ENCODE measurements around the gene DERL3. TPM values are rescaled to one million over a fixed set of nuclear protein-coding genes. Genes with fewer than 3 reads are reported as not detected.

DERL3 gene
- total RNA-seq, 1 donor from 2014 or later = 1.1 TPM

DNA sequence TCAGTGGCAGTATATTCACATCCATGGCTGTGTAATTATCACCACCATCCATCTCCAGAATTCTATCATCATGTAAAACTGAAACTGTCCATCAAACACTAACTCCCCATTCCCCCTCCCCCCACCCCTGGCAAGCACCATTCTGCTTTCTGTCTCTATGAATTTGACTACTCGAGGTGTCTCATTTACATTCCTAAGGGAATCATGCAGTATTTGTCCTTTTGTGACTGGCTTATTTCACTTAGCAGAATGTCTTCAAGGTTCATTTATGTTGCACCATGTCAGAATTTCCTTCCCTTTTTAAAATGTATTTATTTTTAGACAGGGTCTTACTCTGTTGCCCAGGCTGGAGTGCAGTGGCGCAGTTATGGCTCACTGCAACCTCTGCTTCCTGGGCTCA is 20.3 kb downstream of the DERL3 start:
- peaks cover 6% of the 10 kb centered on the region for H3K27me3 Mint-ChIP-seq (ENCODE audit: insufficient read depth, low read depth)
- no peaks in the 10 kb centered on the region for H3K79me2 ChIP-seq (ENCODE audit: low read depth)

DNA sequence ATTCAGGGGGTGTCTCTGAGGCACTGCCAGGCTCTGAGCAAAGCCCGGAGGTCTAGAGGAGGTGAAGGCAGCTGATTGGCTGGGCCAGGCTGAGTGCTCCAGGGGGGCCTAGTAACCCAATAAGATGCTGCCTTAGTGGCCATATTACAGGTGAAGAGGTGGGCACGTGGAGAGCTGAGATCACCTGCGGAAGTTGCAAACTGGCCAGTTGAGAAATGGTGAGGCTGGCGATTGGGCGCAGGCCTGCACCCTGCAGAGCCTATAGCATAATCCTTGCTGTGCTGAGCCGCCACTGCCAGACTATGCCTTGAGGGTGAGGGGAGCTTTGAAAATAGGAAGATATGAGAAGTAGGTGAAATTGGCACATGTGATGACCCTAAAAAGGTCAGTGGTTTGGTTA is 21.7 kb downstream of the DERL3 start:
- Mint-ChIP-seq H3K9me3 (no peaks in the 10 kb centered on the region), H3K4me3 (no peak overlapping the region)
- TF ChIP-seq EZH2phosphoT487 (IDR thresholded peaks at IDR 0.05) = no peak
- TF ChIP-seq, protein P1, sequence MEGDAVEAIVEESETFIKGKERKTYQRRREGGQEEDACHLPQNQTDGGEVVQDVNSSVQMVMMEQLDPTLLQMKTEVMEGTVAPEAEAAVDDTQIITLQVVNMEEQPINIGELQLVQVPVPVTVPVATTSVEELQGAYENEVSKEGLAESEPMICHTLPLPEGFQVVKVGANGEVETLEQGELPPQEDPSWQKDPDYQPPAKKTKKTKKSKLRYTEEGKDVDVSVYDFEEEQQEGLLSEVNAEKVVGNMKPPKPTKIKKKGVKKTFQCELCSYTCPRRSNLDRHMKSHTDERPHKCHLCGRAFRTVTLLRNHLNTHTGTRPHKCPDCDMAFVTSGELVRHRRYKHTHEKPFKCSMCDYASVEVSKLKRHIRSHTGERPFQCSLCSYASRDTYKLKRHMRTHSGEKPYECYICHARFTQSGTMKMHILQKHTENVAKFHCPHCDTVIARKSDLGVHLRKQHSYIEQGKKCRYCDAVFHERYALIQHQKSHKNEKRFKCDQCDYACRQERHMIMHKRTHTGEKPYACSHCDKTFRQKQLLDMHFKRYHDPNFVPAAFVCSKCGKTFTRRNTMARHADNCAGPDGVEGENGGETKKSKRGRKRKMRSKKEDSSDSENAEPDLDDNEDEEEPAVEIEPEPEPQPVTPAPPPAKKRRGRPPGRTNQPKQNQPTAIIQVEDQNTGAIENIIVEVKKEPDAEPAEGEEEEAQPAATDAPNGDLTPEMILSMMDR (IDR thresholded peaks at IDR 0.05) = no peak
- no peak for TF ChIP-seq EZH2 (IDR thresholded peaks at IDR 0.05)

More for the DNA sequence above, 20.3 kb downstream of the DERL3 start:
- Mint-ChIP-seq H3K36me3 (peaks cover 50% of the 10 kb centered on the region), H3K4me3 (no peak overlapping the region), H3K27ac (no peak overlapping the region), H3K4me1 (no peaks in the 10 kb centered on the region), H3K9me3 (no peaks in the 10 kb centered on the region)
- Histone ChIP-seq H4K20me1 (ENCODE audit: low read depth) (no peaks in the 10 kb centered on the region), H3F3A (ENCODE audit: low read depth) (no peaks in the 10 kb centered on the region), H3K27ac (no peak overlapping the region), H3K4me2 (no peak overlapping the region), H3K4me1 (no peaks in the 10 kb centered on the region), H3K36me3 (peaks cover 5% of the 10 kb centered on the region), H2AFZ (replicated peaks) (no peak overlapping the region), H3K27me3 (no peaks in the 10 kb centered on the region), H3K4me3 (no peak overlapping the region), H3K9ac (no peak overlapping the region), H3K9me3 (ENCODE audit: low read depth) (no peaks in the 10 kb centered on the region)
- TF ChIP-seq EZH2 (IDR thresholded peaks at IDR 0.05) (no peak), EZH2phosphoT487 (IDR thresholded peaks at IDR 0.05) (no peak)
- TF ChIP-seq, protein P1 (IDR thresholded peaks at IDR 0.05) = no peak
- no peak for DNase-seq (ENCODE audit: low spot score)

DNA sequence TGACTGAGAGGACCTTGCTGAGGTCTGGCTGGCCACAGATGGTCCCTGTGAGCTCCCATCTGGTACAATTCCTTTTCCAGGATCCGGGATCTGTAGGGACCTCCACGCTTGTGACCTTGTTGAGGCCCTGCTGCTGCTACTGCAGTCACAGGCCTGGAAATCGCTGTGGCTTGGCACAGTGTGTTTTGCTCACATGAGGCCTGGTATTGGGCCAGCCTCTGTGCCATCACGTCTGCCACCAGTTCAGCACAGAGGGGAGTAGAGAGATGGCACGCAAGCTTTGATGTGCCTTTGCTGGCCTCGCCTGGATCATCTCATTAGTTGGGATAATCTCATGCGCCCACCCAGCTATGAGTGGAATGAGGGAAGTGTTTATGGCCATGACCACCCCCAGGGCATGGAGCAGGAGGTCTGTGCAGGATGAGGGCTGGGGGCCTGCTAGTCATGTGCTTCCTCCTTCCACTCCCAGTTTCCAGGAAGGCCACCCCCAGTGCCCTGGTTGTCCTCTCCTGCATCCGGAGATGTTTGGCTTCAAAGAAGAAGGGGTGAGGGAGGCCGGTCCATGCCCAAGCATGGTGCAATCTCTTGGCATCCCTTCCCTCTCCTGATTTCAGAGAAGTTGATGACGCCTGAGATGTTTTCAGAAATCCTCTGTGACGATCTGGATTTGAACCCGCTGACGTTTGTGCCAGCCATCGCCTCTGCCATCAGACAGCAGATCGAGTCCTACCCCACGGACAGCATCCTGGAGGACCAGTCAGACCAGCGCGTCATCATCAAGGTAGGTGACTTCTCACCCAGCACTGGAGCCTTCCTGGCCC is 22.4 kb downstream of the DERL3 start:
- H3K9ac ChIP-seq = no peak overlapping the region

More for the DNA sequence above, 21.7 kb downstream of the DERL3 start:
- DNase-seq (ENCODE audit: low spot score) = no peak
- H3K4me3 ChIP-seq = no peak overlapping the region
- H3K79me2 ChIP-seq (ENCODE audit: low read depth) = no peaks in the 10 kb centered on the region
- H3K9ac ChIP-seq = no peak overlapping the region
- H3K27me3 ChIP-seq = no peaks in the 10 kb centered on the region
- Mint-ChIP-seq H3K27ac (peak overlapping the region; percentile 33), H3K4me1 (no peaks in the 10 kb centered on the region), H3K36me3 (peaks cover 49% of the 10 kb centered on the region), H3K27me3 (ENCODE audit: insufficient read depth, low read depth) (peaks cover 6% of the 10 kb centered on the region)
- no peaks in the 10 kb centered on the region for H3K9me3 ChIP-seq (ENCODE audit: low read depth)
- H3K4me2 ChIP-seq = no peak overlapping the region
- H3F3A ChIP-seq (ENCODE audit: low read depth) = no peaks in the 10 kb centered on the region
- no peaks in the 10 kb centered on the region for H3K4me1 ChIP-seq
- peaks cover 5% of the 10 kb centered on the region for H3K36me3 ChIP-seq
- H3K27ac ChIP-seq = no peak overlapping the region
- no peak overlapping the region for H2AFZ ChIP-seq (replicated peaks)
- H4K20me1 ChIP-seq (ENCODE audit: low read depth) = no peaks in the 10 kb centered on the region

More for the DNA sequence above, 22.4 kb downstream of the DERL3 start:
- peaks cover 6% of the 10 kb centered on the region for H3K27me3 Mint-ChIP-seq (ENCODE audit: insufficient read depth, low read depth)
- Histone ChIP-seq H3K27ac (no peak overlapping the region), H2AFZ (replicated peaks) (no peak overlapping the region), H3K4me2 (no peak overlapping the region), H3K27me3 (no peaks in the 10 kb centered on the region), H4K20me1 (ENCODE audit: low read depth) (no peaks in the 10 kb centered on the region), H3K4me1 (no peaks in the 10 kb centered on the region), H3K36me3 (peaks cover 5% of the 10 kb centered on the region), H3F3A (ENCODE audit: low read depth) (no peaks in the 10 kb centered on the region), H3K9me3 (ENCODE audit: low read depth) (no peaks in the 10 kb centered on the region), H3K79me2 (ENCODE audit: low read depth) (no peaks in the 10 kb centered on the region), H3K4me3 (no peak overlapping the region)
- H3K27ac Mint-ChIP-seq = no peak overlapping the region
- DNase-seq (ENCODE audit: low spot score) = no peak
- TF ChIP-seq, protein P1 (IDR thresholded peaks at IDR 0.05) = no peak
- TF ChIP-seq EZH2 (IDR thresholded peaks at IDR 0.05) (no peak), EZH2phosphoT487 (IDR thresholded peaks at IDR 0.05) (no peak)
- H3K4me3 Mint-ChIP-seq = no peak overlapping the region
- no peaks in the 10 kb centered on the region for H3K9me3 Mint-ChIP-seq
- peaks cover 49% of the 10 kb centered on the region for H3K36me3 Mint-ChIP-seq
- no peaks in the 10 kb centered on the region for H3K4me1 Mint-ChIP-seq
